Fibroblast of the aortic adventitia (primary cell): Measurements from ENCODE around the gene RELCH. TPM values are rescaled to one million over a fixed set of nuclear protein-coding genes. Genes with fewer than 3 reads are reported as not detected.

Experiments used
- DNase-seq: peaks from one replicate; pipeline ENCODE4 v3.0.0-alpha.2; 2010; ENCODE audit warnings: low read depth
- H3K4me3 ChIP-seq: 2 replicates; pipeline ENCODE4 v1.5.1; 2011; ENCODE audit warnings: low read depth, mild to moderate bottlenecking, control low read depth, low read length, moderate library complexity
- CTCF ChIP-seq: IDR thresholded peaks from 2 replicates; pipeline ENCODE4 v1.5.1; 2011; ENCODE audit warnings: mild to moderate bottlenecking, low read length, control low read depth, inconsistent platforms; ENCODE audit not compliant: insufficient read depth
- total RNA-seq: library from RNA; depleted of rRNA; stranded (reverse); fragments of >200 nt; gene quantifications from 2 replicates; pipeline ENCODE4 v1.2.3, GENCODE V29; 2012; ENCODE audit warnings: low replicate concordance

RELCH gene
- total RNA-seq, 1 donor: 44.0 TPM

- DNase-seq: no peak
- TF ChIP-seq CTCF: no peak
- no peak overlapping the region for H3K4me3 ChIP-seq
Observed at GRCh38 chr18:62211325-62211828, 24.3 kb downstream of the RELCH start.

- TF ChIP-seq CTCF: no peak
Observed at GRCh38 chr18:62214790-62215189, 27.7 kb downstream of the RELCH start.

GRCh38 chr18:62224229-62224628, 37.2 kb downstream of the RELCH start:
- no peak for TF ChIP-seq CTCF
- no peak overlapping the region for H3K4me3 ChIP-seq
- no peak for DNase-seq

More at GRCh38 chr18:62214790-62215189, 27.7 kb downstream of the RELCH start:
- DNase-seq: no peak
- H3K4me3 ChIP-seq: no peak overlapping the region

GRCh38 chr18:62226047-62226446, 39.0 kb downstream of the RELCH start:
- H3K4me3 ChIP-seq: no peak overlapping the region
- no peak for TF ChIP-seq CTCF
- DNase-seq: no peak

GRCh38 chr18:62236252-62236651, 49.2 kb downstream of the RELCH start:
- no peak for TF ChIP-seq CTCF
- no peak overlapping the region for H3K4me3 ChIP-seq
- no peak for DNase-seq

GRCh38 chr18:62239475-62239874, 52.4 kb downstream of the RELCH start:
- no peak overlapping the region for H3K4me3 ChIP-seq
- TF ChIP-seq CTCF: peak; percentile 11
- DNase-seq: no peak

GRCh38 chr18:62242955-62243354, 55.9 kb downstream of the RELCH start:
- TF ChIP-seq CTCF: no peak
- H3K4me3 ChIP-seq: no peak overlapping the region
- no peak for DNase-seq
